ENCODE results near the gene PPP3R1. TPM values are rescaled to one million over a fixed set of nuclear protein-coding genes. Genes with fewer than 3 reads are reported as not detected.
"Not testable (repeated sequence)": the region's sequence is repeated elsewhere in the genome, so short reads cannot be mapped to it uniquely, and the experiment has no call there.

The PPP3R1 gene
- total RNA-seq, 1 donor from 2014 or later, result 74.9 TPM

GRCh38 chr2:68190991-68191731 lies 61.2 kb downstream of the PPP3R1 start:
- intact Hi-C loops (cut with micrococcal nuclease), result no loop called here

- intact Hi-C loops (cut with micrococcal nuclease), result loop anchor here (5.0 kb wide), 1 partner anchor 68 kb away; no protein-coding TSS in a partner anchor
These were observed 62.1 kb downstream of the PPP3R1 start for GRCh38 chr2:68189991-68190784.

- intact Hi-C loops (cut with micrococcal nuclease), result loop anchor here (5.0 kb wide), 1 partner anchor 67 kb away; no protein-coding TSS in a partner anchor
These were observed 63.5 kb downstream of the PPP3R1 start for GRCh38 chr2:68188831-68189230.

- intact Hi-C loops (cut with micrococcal nuclease), result loop anchor here (5.0 kb wide), 1 partner anchor 65 kb away; no protein-coding TSS in a partner anchor
These were observed 65.0 kb downstream of the PPP3R1 start for GRCh38 chr2:68187329-68187728.

GRCh38 chr2:68185541-68186164 lies 66.7 kb downstream of the PPP3R1 start:
- intact Hi-C loops (cut with micrococcal nuclease), result loop anchor here (5.0 kb wide), 1 partner anchor 63 kb away; no protein-coding TSS in a partner anchor

GRCh38 chr2:68182902-68183301 lies 69.4 kb downstream of the PPP3R1 start:
- intact Hi-C loops (cut with micrococcal nuclease), result no loop called here

- intact Hi-C loops (cut with micrococcal nuclease), result no loop called here
These were observed 73.2 kb downstream of the PPP3R1 start for GRCh38 chr2:68178954-68179627.

GRCh38 chr2:68178432-68178831 lies 73.9 kb downstream of the PPP3R1 start:
- intact Hi-C loops (cut with micrococcal nuclease), result no loop called here

- intact Hi-C loops (cut with micrococcal nuclease), result no loop called here
These were observed 74.8 kb downstream of the PPP3R1 start for GRCh38 chr2:68177541-68177940.

- intact Hi-C loops (cut with micrococcal nuclease), result no loop called here
These were observed 75.7 kb downstream of the PPP3R1 start for GRCh38 chr2:68176657-68177056.

GRCh38 chr2:68175210-68175609 lies 77.1 kb downstream of the PPP3R1 start:
- intact Hi-C loops (cut with micrococcal nuclease), result not testable (repeated sequence)

GRCh38 chr2:68172990-68173700 lies 79.2 kb downstream of the PPP3R1 start:
- intact Hi-C loops (cut with micrococcal nuclease), result no loop called here

- intact Hi-C loops (cut with micrococcal nuclease), result no loop called here
These were observed 79.8 kb downstream of the PPP3R1 start for GRCh38 chr2:68172521-68172920.

- intact Hi-C loops (cut with micrococcal nuclease), result no loop called here
These were observed 80.6 kb downstream of the PPP3R1 start for GRCh38 chr2:68171684-68172083.

GRCh38 chr2:68171146-68171545 lies 81.2 kb downstream of the PPP3R1 start:
- intact Hi-C loops (cut with micrococcal nuclease), result no loop called here

GRCh38 chr2:68169308-68169707 lies 83.0 kb downstream of the PPP3R1 start:
- intact Hi-C loops (cut with micrococcal nuclease), result no loop called here

GRCh38 chr2:68167186-68167585 lies 85.1 kb downstream of the PPP3R1 start:
- intact Hi-C loops (cut with micrococcal nuclease), result no loop called here

- intact Hi-C loops (cut with micrococcal nuclease), result no loop called here
These were observed 88.7 kb downstream of the PPP3R1 start for GRCh38 chr2:68163641-68164040.

- intact Hi-C loops (cut with micrococcal nuclease), result loop anchor here (5.0 kb wide), 2 partner anchors 36 to 44 kb away; no protein-coding TSS in a partner anchor
These were observed 94.2 kb downstream of the PPP3R1 start for GRCh38 chr2:68158134-68158447.

GRCh38 chr2:68157402-68158133 lies 94.8 kb downstream of the PPP3R1 start, which contains the start of gene PNO1:
PNO1 (plus strand) TSS chr2:68157888; CDS start chr2:68157935, 47 bp downstream.
- intact Hi-C loops (cut with micrococcal nuclease), result loop anchor here (1.0 to 5.0 kb wide), 6 partner anchors 35 to 760 kb away; partner anchors contain the start of genes APLF, C1D, ETAA1 and FBXO48

All from T-helper 2 cell treated with Interferon-gamma antibody and Interleukin-4, amounts not matched to agents 100 ng/mL and 5 ng/mL, for 36 hours (primary cell).